ENCODE results near the gene ARCN1.

ARCN1 gene

DNA sequence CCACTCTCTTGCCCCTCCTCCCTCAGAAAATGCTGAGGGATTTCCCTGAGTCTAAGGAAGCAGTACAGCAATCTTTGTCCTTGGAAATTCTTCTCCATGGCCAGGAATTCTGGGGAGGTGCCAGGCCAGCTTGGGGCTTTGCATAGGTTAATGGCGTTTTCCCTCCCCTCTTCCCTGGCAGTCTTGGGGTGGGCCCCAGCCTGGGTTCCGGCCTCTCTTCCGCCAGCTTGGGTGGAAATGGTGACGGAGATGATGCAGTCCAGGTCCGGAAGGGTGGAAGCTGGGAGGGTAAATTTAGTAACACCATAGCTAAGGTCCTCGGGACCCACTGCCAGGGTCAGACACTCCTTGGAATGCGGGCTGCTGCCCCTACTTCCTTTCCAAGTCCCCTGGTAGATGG lies 40.2 kb downstream of the ARCN1 start:
- intact Hi-C loops (cut with DNase I; ENCODE audit: low total_unique reads), result no loop called here
- peaks cover 0 to 40% (median 35%) of the 10 kb centered on the region in 4 donors for H3K4me1 ChIP-seq
- TF ChIP-seq, protein P1, sequence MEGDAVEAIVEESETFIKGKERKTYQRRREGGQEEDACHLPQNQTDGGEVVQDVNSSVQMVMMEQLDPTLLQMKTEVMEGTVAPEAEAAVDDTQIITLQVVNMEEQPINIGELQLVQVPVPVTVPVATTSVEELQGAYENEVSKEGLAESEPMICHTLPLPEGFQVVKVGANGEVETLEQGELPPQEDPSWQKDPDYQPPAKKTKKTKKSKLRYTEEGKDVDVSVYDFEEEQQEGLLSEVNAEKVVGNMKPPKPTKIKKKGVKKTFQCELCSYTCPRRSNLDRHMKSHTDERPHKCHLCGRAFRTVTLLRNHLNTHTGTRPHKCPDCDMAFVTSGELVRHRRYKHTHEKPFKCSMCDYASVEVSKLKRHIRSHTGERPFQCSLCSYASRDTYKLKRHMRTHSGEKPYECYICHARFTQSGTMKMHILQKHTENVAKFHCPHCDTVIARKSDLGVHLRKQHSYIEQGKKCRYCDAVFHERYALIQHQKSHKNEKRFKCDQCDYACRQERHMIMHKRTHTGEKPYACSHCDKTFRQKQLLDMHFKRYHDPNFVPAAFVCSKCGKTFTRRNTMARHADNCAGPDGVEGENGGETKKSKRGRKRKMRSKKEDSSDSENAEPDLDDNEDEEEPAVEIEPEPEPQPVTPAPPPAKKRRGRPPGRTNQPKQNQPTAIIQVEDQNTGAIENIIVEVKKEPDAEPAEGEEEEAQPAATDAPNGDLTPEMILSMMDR (IDR thresholded peaks at IDR 0.05), result no peak
- peak in 1 of 2 donors; percentile 23 for DNase-seq
- peak overlapping the region in 1 of 2 donors; percentile 7 for H3K4me3 ChIP-seq
- H3K9me3 ChIP-seq, result no peaks in the 10 kb centered on the region
- peaks cover 9 to 35% (median 22%) of the 10 kb centered on the region in 3 donors for H3K36me3 ChIP-seq
- no peaks in the 10 kb centered on the region for H3K27me3 ChIP-seq
- peak overlapping the region; percentile 56 to 57 for H3K27ac ChIP-seq

DNA sequence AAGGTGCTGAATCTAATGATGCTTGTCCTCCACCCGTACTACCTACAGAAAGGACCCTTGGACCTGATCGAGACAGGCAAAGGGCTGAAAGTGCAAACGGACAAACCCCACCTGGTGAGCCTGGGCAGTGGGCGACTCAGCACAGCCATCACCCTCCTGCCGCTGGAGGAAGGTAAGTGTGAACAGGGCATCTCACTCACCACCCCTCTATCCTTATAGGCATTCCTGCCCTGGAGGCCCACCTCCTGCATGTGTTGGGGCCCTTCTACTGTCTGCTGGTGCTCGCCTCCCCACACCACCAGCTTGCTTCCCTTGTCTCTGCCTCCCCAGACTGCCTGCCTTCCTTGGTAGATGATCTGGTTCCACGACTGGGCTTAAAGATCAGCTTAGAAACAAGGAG lies 42.3 kb downstream of the ARCN1 start:
- TF ChIP-seq, protein P1 (IDR thresholded peaks at IDR 0.05), result no peak

DNA sequence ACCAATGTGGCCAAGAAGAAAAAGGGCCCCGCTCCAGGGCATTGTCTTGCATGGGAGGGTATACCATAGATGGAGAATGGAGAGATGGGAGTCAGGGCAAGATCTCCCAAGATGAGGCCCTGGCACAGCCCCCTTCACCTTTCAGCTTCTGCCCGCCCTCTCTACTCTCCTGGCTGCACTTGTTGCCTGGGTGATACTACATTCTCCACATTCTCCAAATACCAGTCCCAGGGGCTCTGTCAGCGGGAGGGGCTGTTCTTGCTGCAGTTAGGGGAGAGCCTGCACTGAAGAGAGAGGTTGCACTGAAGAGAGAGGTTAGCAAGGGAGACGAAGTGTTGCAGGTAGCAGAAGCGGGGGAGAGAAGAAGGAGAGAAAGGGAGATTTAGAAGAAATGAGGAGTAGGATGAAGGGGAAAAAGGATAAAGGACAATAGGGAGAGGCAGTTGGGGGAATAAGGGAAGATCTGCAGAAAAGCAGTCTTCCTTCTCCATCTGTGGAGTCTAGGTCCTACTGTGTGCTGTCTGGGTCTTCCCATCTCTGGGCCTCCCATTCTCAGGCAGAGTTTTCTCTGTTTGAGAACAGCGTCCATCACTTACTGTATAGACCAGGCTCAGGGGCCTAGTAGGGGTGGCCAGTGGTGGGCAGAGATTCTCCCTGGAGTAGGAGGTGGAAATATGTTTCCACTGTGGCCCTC lies 43.2 kb downstream of the ARCN1 start:
- intact Hi-C loops (cut with DNase I; ENCODE audit: low total_unique reads), result no loop called here
- peak in 1 of 2 donors; percentile 17 for DNase-seq

More for the DNA sequence above, 42.3 kb downstream of the ARCN1 start:
- H3K4me3 ChIP-seq, result no peak overlapping the region
- intact Hi-C loops (cut with DNase I; ENCODE audit: low total_unique reads), result no loop called here
- peaks cover 0 to 50% (median 45%) of the 10 kb centered on the region in 4 donors for H3K4me1 ChIP-seq
- H3K9me3 ChIP-seq, result no peaks in the 10 kb centered on the region
- peak in 1 of 2 donors; percentile 16 for DNase-seq
- no peaks in the 10 kb centered on the region for H3K27me3 ChIP-seq
- no peak overlapping the region for H3K27ac ChIP-seq
- peaks cover 9 to 35% (median 22%) of the 10 kb centered on the region in 3 donors for H3K36me3 ChIP-seq

DNA sequence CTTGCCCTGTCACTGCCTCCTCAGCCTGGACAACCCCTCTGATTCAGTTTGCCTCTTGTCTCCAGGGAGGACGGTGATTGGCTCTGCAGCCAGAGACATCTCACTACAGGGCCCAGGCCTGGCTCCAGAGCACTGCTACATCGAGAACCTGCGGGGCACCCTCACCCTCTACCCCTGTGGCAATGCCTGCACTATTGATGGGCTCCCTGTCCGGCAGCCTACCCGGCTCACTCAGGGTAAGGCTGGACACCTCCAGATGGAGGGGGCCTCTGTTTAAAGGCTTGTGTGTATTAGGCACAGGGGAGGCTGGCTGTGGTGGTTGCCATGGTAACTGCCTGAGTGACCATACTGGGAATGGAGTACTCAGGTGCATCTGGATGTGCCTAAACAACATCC lies 43.8 kb downstream of the ARCN1 start:
- intact Hi-C loops (cut with DNase I; ENCODE audit: low total_unique reads), result no loop called here
- H3K36me3 ChIP-seq, result peaks cover 9 to 35% (median 22%) of the 10 kb centered on the region in 3 donors
- no peaks in the 10 kb centered on the region for H3K9me3 ChIP-seq
- peaks cover 0 to 51% (median 45%) of the 10 kb centered on the region in 4 donors for H3K4me1 ChIP-seq
- H3K4me3 ChIP-seq, result no peak overlapping the region
- H3K27ac ChIP-seq, result peak overlapping the region in 1 of 2 donors; percentile 93
- H3K27me3 ChIP-seq, result no peaks in the 10 kb centered on the region
- TF ChIP-seq, protein P1 (IDR thresholded peaks at IDR 0.05), result no peak
- DNase-seq, result peak in 1 of 2 donors; percentile 47

More for the DNA sequence above, 43.2 kb downstream of the ARCN1 start:
- Histone ChIP-seq H3K27ac (peak overlapping the region in 1 of 2 donors; percentile 93), H3K27me3 (no peaks in the 10 kb centered on the region), H3K4me3 (no peak overlapping the region), H3K9me3 (no peaks in the 10 kb centered on the region), H3K4me1 (peaks cover 0 to 50% (median 45%) of the 10 kb centered on the region in 4 donors), H3K36me3 (peaks cover 9 to 35% (median 22%) of the 10 kb centered on the region in 3 donors)
- TF ChIP-seq, protein P1 (IDR thresholded peaks at IDR 0.05), result no peak

DNA sequence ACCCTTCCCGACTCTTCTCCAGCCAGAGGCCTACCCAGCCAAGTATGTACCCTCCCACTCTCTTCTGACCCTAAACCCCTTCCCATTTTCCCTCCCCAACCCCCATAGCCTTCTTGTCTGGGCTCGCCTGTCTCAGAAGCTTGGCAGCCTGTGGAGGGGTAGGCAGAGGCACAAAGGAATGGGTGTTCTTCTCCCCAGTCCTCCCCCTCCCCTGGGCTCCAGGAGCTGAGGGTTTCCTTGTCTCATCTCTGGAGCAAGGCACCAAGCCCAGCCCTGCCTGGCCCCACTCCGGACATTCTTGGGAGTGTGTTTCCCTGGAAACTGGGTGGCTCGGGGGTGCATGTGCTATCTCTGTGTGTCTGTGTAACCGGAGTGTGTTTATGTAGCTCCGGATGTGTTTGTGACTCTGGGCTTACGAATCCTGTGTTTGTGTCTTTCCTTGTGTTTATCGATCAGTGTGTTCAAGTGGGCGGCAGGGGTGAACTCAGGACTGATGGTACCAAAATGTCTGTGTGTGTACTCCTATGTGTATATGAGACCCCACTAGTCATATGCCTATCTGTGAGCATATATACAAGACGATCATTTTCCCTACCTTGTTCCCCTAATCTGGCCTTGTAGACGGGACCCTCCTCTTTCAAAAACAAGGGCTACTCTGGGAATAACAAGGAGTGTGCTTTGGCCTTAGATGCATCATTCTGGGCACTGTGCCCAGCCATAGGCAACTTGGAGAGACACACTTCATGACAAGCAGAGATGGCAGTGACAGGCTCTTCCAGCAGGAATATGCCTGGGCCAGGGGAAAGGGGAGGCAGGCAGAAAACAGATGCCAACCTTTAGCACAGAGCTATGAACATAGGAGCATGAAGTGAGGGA lies 46.1 kb downstream of the ARCN1 start:
- DNase-seq, result peak; percentile 83 to 88
- TF ChIP-seq, protein P1 (IDR thresholded peaks at IDR 0.05), result no peak
- peaks cover 9 to 35% (median 22%) of the 10 kb centered on the region in 3 donors for H3K36me3 ChIP-seq
- H3K27me3 ChIP-seq, result no peaks in the 10 kb centered on the region
- H3K27ac ChIP-seq, result peak overlapping the region; percentile 87 to 93
- no peaks in the 10 kb centered on the region for H3K9me3 ChIP-seq
- peaks cover 5 to 62% (median 57%) of the 10 kb centered on the region in 4 donors for H3K4me1 ChIP-seq
- intact Hi-C loops (cut with DNase I; ENCODE audit: low total_unique reads), result no loop called here
- no peak overlapping the region for H3K4me3 ChIP-seq
